DOHH2 (cell line): ENCODE results near the gene CDH4.

Source experiments
- CTCF ChIP-seq: fragments of 200-600 bp; sonication (generic); IDR thresholded peaks from one replicate; pipeline ENCODE4 v1.5.1; 2014; ENCODE audit warnings: antibody characterized with exemption, mild to moderate bottlenecking, low read depth, low read length; ENCODE audit not compliant: poor library complexity, severe bottlenecking
- EZH2phosphoT487 ChIP-seq: fragments of 200-600 bp; sonication (generic); IDR thresholded peaks from 2 replicates; pipeline ENCODE4 v1.6.1; 2017; ENCODE audit warnings: borderline replicate concordance, mild to moderate bottlenecking, antibody characterized with exemption, low read length, moderate library complexity, mixed read lengths

DNA sequence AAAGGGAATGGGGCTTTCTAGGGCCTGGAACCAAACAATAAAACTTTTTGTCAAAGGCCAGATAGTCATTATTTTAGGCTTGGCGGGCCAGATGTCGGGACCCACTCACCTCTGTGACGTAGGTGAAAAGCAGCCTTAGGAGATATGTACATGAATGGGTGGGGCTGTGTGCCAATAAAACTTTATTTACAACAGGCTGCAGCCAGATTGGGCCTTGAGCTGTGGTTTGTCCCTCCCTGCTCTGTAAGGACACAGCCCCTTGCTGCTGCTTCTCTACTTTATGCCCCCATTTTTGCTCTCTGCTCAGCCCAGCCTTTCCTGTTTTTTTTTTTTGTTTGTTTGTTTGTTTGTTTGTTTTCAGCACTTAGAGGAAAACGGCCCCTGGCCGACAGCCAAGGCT is 32.7 kb downstream of the CDH4 start:
- TF ChIP-seq CTCF (no peak), EZH2phosphoT487 (no peak)
